BJ (cell line): ENCODE measurements around the gene PRKAB1. TPM values are rescaled to one million over a fixed set of nuclear protein-coding genes. Genes with fewer than 3 reads are reported as not detected.

Experiments used
- CTCF ChIA-PET: fragments of 350-600 bp; formaldehyde crosslinking; extraction: SDS; loops from one replicate; lab custom pipeline; 2021; ENCODE audit warnings: antibody characterized with exemption, inconsistent platforms; lab: Yijun Ruan, JAX
- POLR2A ChIA-PET: fragments of 300-600 bp; sonication (Branson Sonifier 250); formaldehyde crosslinking; extraction: SDS; loops from one replicate; lab custom pipeline; 2021; ENCODE audit warnings: antibody characterized with exemption; lab: Charles Lee
- DNase-seq: peaks from one replicate; pipeline ENCODE4 v3.0.0-alpha.2; 2011; ENCODE audit warnings: low read depth
- H3K27me3 ChIP-seq: 2 replicates; pipeline ENCODE4 v1.6.0; 2011; ENCODE audit warnings: low read length; ENCODE audit not compliant: control insufficient read depth, insufficient read depth
- H3K36me3 ChIP-seq: 2 replicates; pipeline ENCODE4 v1.5.1; 2011; ENCODE audit warnings: low read length; ENCODE audit not compliant: control insufficient read depth, insufficient read depth
- H3K4me3 ChIP-seq: 2 replicates; pipeline ENCODE4 v1.5.1; 2011; ENCODE audit warnings: low read depth, mild to moderate bottlenecking, control low read depth, low read length
- polyA plus RNA-seq: library from polyadenylated mRNA; depleted of rRNA; stranded (reverse); fragments of >200 nt; gene quantifications from 2 replicates; pipeline ENCODE4 v1.2.3, GENCODE V29; 2011
- TF ChIP-seq, protein P1 (sequence below): IDR thresholded peaks from 2 replicates; pipeline ENCODE4 v1.5.1; 2011; ENCODE audit warnings: low read depth, mild to moderate bottlenecking, control low read depth, inconsistent platforms, low read length, moderate library complexity; ENCODE audit not compliant: insufficient read depth

PRKAB1 gene
- polyA plus RNA-seq, 1 experiment: 45.7 TPM

DNA sequence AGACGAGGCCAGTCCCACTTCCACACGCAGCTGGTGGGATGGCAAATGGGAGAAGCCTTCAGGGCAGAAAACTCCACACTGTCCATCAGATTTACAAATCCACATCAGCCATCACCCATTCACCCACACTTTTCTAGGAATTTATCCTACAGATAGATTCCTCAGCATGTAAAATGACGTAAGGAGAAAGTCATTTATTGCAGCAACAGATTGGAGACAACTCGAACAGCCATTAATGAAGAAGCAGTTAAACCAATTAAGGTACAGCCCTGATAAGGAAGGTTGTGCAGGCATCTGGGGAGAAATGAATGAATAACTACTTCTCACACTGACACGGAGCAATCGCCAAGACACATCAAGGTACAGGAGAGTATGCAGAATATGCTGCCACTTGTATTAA is 26.2 kb downstream of the PRKAB1 start:
- ChIA-PET CTCF (interaction anchor here (1.2 to 1.8 kb wide), 3 partner anchors 16 to 28 kb away, joined by 5 to 12 read pairs (median 10); partner anchors contain the start of gene PRKAB1), POLR2A (no interaction called here)
- H3K36me3 ChIP-seq: no peaks in the 10 kb centered on the region
- no peak overlapping the region for H3K4me3 ChIP-seq
- no peaks in the 10 kb centered on the region for H3K27me3 ChIP-seq
- DNase-seq: no peak
- TF ChIP-seq, protein P1, sequence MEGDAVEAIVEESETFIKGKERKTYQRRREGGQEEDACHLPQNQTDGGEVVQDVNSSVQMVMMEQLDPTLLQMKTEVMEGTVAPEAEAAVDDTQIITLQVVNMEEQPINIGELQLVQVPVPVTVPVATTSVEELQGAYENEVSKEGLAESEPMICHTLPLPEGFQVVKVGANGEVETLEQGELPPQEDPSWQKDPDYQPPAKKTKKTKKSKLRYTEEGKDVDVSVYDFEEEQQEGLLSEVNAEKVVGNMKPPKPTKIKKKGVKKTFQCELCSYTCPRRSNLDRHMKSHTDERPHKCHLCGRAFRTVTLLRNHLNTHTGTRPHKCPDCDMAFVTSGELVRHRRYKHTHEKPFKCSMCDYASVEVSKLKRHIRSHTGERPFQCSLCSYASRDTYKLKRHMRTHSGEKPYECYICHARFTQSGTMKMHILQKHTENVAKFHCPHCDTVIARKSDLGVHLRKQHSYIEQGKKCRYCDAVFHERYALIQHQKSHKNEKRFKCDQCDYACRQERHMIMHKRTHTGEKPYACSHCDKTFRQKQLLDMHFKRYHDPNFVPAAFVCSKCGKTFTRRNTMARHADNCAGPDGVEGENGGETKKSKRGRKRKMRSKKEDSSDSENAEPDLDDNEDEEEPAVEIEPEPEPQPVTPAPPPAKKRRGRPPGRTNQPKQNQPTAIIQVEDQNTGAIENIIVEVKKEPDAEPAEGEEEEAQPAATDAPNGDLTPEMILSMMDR: no peak

DNA sequence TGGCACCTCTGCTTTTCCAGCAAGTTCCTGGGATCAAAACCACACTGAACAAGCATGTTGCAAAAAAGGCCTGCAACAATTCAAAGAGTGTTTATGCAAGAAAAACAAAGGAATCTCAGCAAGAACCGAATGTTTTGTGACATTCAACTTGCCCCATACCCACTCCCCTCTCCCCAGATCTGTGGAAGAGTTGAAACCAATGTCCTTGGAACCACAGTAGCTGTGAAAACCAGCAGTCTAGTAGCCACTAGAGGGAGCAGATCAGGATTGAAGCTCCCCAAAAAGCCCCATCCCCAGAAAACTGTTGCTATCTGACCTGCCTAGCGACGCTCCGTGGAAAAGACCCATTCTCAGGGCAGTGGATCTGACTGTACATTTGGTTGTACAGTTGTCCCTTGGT is 27.1 kb downstream of the PRKAB1 start:
- TF ChIP-seq, protein P1: peak; percentile 69
- DNase-seq: no peak
- H3K36me3 ChIP-seq: no peaks in the 10 kb centered on the region
- ChIA-PET POLR2A (no interaction called here), CTCF (interaction anchor here (0.7 to 1.9 kb wide), 16 partner anchors 9 to 203 kb away, joined by 3 to 12 read pairs (median 4); partner anchors contain the start of gene PRKAB1)
- no peak overlapping the region for H3K4me3 ChIP-seq
- H3K27me3 ChIP-seq: no peaks in the 10 kb centered on the region

DNA sequence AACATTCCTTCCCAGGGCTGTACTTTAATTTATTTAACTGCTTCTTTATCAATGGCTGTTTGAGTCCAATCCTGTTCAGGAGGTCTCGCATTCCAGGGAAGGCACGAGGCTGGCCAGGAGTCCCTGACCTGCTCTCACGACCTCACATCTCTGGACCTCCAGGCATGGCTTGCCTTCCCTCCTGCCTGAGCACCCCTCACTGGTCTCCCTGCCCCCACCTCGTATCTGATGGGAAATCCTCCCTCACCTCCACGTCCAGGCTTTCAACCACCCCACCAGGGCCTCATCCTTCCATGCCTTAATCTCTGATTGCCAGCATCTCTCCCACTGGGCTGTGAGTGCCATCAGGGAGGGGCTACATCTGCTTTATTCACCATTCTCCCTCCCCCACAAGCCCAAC is 29.0 kb downstream of the PRKAB1 start:
- POLR2A ChIA-PET: no interaction called here
- TF ChIP-seq, protein P1: no peak
- no peak overlapping the region for H3K4me3 ChIP-seq
- no peaks in the 10 kb centered on the region for H3K27me3 ChIP-seq
- no peaks in the 10 kb centered on the region for H3K36me3 ChIP-seq
- no peak for DNase-seq
- CTCF ChIA-PET: interaction anchor here (1.0 kb wide), 1 partner anchor 83 kb away, joined by 3 read pairs; no protein-coding TSS in a partner anchor

DNA sequence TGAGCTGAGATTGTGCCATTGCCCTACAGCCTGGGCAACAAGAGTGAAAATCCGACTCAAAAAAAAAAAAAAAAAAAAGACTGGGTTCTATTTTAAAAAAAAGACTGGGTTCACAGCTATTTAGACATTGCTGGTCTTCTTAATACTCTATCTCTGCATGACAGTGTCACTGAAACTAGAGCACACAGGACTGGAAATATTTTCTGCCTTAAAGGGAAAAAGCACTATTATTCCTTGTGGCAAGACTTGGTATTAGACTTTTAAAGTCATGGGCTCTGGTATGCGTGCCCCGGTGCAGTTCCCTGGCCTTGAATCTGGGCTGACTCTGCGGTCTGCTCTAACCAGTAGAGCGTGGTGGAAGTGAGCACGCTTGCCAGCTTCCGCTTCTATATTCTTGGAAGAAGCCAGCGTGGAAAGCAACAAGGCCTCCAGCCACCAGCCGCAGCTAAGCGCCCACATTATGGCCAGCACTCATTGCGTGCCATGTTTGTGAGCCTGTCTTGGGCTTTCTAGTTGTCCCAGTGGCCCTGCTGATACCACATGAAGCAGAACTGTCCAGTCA is 31.3 kb downstream of the PRKAB1 start:
- Histone ChIP-seq H3K27me3 (no peaks in the 10 kb centered on the region), H3K36me3 (no peaks in the 10 kb centered on the region), H3K4me3 (no peak overlapping the region)
- ChIA-PET CTCF (interaction anchor here (1.3 kb wide), 1 partner anchor 32 kb away, joined by 3 read pairs; the partner anchor contains the start of gene PRKAB1), POLR2A (no interaction called here)
- TF ChIP-seq, protein P1: no peak
- no peak for DNase-seq

DNA sequence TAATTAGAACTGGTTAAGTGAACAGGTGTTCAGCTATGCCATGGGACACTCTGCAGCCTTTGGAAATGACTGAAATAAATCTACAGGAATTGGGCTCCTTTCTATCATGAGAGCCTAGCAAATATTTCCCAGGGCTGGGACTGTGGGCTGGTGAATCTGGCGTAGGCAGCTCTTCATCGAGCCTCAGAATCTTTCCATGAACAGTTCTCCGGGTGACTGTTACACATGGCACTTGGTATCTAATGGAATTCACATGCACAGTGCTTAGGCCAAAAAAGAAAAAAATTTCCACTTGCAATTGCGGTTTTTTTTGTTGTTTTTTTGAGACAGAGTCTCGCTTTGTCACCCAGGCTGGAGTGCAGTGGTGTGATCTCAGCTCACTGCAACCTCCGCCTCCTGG is 32.1 kb downstream of the PRKAB1 start:
- Histone ChIP-seq H3K27me3 (no peaks in the 10 kb centered on the region), H3K4me3 (no peak overlapping the region), H3K36me3 (no peaks in the 10 kb centered on the region)
- POLR2A ChIA-PET: no interaction called here
- no peak for DNase-seq
- CTCF ChIA-PET: interaction anchor here (0.6 kb wide), 1 partner anchor 214 kb away, joined by 3 read pairs; no protein-coding TSS in a partner anchor
- TF ChIP-seq, protein P1: no peak
